ENCODE results near the gene SARM1.

DNA sequence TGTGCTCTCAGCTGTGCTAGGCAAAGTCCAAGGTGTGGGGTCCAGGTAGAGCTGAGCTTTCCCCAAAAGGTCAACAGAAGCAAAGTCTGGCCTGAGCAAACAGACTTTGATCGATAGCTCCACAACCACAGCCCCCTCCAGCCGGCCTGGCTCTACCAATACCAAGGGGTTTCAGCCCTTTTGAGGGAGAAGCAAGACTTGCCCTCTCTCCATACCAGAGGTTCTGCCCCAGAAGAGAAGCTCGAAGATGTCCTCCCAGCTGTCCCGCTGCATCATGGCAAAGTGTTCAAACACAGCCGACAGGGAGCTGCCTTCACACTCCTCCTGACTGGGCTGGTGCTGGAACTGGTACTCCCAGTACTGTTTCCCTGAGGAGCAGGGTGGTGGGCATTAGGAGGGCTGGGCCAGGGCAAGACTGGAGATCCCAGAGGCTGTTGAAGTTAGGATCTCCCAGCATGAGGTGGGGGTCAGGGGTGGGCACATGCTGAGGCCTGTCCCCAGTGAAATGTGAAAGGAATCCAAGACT, 3.1 kb upstream of the SARM1 start:
- no peak for TF ChIP-seq POLR2AphosphoS5 (IDR thresholded peaks at IDR 0.05; ENCODE audit: insufficient read depth, low read depth, low read length)
- TF ChIP-seq, protein P1, sequence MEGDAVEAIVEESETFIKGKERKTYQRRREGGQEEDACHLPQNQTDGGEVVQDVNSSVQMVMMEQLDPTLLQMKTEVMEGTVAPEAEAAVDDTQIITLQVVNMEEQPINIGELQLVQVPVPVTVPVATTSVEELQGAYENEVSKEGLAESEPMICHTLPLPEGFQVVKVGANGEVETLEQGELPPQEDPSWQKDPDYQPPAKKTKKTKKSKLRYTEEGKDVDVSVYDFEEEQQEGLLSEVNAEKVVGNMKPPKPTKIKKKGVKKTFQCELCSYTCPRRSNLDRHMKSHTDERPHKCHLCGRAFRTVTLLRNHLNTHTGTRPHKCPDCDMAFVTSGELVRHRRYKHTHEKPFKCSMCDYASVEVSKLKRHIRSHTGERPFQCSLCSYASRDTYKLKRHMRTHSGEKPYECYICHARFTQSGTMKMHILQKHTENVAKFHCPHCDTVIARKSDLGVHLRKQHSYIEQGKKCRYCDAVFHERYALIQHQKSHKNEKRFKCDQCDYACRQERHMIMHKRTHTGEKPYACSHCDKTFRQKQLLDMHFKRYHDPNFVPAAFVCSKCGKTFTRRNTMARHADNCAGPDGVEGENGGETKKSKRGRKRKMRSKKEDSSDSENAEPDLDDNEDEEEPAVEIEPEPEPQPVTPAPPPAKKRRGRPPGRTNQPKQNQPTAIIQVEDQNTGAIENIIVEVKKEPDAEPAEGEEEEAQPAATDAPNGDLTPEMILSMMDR (IDR thresholded peaks at IDR 0.05; ENCODE audit: extremely low read depth in 1 of 2, insufficient read depth in 1 of 2, low read depth in 1 of 2, low read length in 2 of 2) = no peak
